EL (cell line): ENCODE results near the gene FBLN1.
A peak's percentile ranks its signal among the peaks of the same experiment; 100 is the strongest.
"Not testable (repeated sequence)": the region's sequence is repeated elsewhere in the genome, so short reads cannot be mapped to it uniquely, and the experiment has no call there.

Experiments
- DNase-seq: peaks from one replicate; pipeline ENCODE4 v3.0.0-alpha.2; 2016

Gene FBLN1

DNA sequence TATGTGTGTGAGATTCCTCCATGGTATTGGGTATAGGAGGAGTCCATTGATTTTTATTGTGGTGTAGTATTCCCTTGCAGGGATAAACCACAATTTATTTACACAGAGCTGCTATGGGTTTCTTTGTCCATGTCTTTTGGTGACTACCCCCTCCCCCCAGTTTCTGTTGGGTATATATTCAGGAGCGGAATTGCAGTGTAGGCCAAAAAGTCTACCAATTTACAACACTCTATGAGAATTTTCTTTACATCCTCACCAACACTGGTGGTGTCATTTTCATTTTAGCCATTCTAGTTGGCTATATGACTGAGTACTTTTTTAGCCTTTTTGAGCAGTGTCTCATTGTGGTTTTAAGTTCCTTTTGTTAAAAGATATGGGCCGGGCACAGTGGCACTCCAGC, 113.7 kb downstream of the FBLN1 start:
- no peak for DNase-seq

DNA sequence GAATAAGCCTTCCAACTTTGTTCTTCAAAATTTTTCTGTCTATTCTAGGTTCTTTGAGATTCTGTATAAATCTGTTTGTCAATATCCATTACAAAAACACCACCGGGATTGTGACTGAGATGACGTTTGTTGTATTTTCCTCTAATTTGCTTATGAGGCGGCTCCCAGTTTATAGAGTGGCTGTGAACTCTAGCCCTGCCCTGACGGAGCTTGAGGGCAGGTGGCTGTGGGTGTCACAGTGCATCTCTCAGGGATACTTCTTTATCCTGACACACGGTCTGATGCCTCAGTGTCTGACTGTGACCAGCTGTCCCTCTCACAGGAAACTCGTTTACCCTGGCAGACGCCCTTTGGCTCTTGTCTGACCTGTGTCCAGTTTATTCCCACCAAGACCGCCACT, 115.3 kb downstream of the FBLN1 start:
- DNase-seq: no peak

DNA sequence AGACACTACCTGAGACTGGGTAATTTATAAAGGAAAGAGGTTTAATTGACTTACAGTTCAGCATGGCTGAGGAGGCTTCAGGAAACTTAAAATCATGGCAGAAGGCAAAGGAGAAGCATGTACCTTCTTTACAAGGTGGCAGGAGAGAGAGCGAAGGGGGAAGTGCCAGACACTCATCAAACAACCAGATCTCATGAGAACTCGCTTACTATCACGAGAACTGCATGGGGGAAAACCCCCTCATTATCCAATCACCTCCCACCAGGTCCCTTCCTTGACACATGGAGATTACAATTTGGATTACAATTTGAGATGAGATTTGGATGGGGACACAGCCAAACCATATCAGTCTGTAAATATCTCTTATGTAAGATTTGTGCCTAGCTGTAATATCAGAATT, 118.0 kb downstream of the FBLN1 start:
- no peak for DNase-seq

DNA sequence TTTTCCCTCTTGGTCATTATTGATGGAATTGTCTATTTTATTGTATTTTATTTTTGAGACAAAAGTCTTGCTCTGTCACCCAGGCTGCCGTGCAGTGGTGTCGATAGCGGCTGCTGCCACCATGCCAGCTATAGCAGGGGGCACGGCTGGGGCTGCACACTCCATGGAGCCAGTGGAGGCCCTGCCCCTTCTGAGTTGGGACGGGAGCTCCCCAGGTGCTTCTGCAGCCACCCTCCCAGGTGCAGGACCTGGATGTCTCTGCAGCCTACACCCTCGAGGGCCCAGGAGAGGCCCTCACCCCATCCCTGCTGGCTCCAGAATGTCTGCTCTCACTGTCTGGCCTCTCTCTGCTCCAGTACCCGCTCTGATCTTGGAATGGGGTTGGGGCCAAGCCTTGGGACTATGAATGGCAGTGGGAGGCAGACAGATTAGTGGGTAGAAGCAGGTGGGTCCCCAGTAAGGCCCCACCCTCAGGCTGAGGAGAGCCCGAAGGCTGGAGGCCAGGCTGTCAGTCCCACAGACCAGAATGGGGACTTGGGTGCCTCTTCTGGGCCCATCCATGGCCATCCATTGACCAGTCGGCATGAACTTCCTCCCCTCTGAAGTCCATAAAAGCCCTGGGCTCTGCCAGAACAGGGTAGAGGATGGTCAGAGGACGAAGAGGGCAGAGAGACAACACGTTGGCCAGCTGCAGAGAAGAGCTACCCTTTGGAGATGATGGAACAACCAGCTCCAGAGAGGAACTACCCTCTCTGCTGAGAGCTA, 119.3 kb downstream of the FBLN1 start:
- no peak for DNase-seq

DNA sequence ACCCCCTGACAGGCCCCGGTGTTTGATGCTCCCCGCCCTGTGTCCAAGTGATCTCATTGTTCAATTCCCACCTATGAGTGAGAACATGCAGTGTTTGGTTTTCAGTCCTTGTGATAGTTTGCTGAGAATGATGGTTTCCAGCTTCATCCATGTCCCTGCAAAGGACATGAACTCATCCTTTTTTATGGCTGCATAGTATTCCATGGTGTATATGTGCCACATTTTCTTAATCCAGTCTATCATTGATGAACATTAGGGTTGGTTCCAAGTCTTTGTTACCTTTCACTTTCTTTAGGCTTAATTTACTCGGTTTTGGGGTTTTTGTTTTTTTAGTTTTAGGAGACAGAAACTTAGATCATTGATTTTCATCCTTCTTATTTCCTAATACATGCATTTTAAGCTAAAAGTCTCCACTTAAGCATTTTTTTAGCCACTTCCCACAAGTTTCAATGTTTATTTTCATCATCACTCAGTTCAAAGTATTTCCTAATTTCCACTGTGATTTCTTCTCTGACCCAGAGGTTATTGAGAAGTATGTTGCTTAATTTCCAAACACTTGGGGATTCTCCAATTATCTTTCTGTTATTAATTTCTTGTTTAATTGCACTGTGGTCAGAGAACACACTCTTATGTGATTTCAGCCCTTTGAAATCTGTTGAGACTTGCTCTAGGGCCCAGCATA, 120.9 kb downstream of the FBLN1 start:
- DNase-seq: not testable (repeated sequence)

DNA sequence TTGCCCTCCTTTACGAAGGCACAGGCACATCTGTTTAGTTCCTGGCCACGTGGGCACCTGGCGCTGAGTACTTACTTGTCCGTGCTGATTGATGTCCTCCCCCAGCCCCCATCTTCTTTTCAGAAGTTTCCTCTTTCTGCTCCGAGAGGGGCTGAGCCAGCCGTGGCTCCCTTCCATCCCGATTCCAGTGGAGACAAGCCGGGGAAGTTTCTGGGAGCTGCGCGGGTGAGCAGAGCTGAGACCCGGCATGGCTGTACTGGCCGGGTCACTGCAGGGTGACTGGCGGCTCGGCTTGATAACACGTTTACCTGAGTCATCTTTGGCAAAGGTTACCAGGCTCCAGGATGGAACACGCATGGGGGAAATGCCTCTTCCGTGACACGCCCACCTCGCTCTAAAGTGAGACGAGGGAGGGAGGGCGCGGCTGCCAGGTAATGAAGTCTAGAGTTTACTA, 123.5 kb downstream of the FBLN1 start:
- DNase-seq: no peak

DNA sequence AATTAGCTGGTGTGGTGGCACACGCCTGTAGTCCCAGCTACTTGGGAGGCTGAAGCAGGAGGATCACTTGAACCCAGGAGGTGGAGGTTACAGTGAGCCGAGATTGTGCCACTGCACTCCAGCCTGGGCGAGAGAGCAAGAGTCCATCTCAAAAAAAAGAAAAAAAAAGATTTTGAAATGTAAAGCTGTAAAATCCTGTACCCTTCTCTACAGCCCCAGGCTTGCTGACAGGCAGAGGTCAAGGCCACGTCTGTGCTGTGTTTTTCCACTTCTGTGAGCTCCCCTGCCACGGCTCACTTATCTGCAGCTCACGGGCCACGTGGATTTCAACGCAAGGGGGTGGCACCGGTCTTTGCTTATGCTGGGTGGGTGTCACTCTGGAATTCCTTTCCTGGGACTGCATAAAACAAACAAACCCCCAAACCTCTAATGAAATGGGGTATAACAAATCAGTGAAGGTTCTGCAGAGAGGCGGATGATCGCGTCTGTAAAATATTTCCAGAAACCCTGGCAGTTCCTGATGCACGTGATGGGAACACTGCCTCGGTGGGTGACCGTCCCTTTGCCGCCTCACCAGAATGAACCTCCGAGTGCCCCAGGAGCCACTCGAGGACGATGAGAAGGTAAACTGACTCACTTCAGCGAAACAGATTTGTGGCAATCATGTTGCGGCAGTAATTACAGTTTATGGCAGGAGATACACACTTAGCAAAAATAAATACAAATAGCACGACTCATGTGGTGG, 125.0 kb downstream of the FBLN1 start:
- DNase-seq: peak; percentile 26

DNA sequence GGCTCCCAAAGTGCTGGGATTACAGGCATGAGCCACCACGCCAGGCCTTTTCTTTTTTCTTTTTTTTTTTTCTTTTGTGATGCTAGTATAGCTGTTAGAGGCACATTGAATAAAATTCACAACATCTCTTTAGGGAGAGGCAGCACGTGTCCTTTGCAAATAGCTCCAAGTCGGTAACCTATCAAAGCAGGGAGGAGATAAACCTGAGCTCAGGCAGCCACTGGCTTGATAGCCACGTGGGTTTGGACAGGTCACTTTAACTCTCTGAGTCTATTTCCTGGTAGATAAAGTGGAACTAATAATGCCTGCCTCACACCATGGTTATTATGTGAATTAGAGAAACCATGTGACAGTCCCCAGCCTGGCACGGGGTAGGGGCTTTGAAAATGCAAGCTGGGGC, 125.8 kb downstream of the FBLN1 start:
- no peak for DNase-seq

DNA sequence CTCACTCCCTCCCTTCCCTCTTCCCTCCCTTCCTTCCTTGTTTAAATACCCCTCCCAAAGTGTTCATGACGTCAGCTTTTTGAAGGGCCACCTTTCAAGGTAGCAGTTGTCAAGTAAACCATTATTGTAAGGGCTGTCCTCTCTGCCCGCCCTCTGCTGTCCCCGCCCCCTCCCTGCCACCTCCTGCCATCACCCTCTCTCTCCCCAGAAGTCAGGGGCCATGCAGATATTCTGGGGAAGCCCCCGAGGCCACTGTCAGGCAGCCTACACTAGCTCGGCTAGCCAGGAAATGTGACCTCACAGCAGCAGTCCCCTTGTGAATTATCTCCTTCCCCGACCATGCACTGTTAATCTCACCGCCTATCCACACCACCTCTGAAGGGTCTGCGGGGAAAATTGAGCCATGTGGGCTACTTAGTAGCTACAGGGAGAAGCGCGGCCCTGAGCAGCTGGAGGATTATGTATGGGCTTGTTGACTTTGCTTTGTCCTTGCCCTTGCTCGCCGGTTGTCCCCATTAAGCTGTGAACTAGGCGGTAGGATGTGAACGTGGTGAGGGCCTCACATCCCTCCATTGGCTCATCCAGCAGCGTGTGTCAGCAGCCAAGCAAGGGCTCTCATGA, 126.9 kb downstream of the FBLN1 start:
- no peak for DNase-seq

DNA sequence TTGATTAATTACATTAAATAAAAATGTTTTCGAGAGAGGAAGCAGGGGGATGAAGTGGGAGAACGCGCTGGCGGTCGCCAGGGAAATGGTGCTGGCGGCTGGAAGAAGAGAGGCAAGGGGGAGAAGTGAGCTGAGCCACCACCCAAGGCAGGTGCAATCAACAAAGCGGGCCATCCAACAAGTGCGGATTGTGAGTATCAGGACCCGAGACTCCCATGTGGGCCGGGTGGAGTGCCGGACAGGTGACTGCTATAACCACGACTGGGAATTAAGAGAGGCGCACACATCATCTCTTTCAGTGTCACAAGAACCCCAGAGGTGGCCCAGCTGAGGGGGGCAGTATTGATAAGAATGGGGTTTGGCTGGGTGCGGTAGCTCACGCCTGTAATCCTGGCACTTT, 127.8 kb downstream of the FBLN1 start:
- DNase-seq: no peak

DNA sequence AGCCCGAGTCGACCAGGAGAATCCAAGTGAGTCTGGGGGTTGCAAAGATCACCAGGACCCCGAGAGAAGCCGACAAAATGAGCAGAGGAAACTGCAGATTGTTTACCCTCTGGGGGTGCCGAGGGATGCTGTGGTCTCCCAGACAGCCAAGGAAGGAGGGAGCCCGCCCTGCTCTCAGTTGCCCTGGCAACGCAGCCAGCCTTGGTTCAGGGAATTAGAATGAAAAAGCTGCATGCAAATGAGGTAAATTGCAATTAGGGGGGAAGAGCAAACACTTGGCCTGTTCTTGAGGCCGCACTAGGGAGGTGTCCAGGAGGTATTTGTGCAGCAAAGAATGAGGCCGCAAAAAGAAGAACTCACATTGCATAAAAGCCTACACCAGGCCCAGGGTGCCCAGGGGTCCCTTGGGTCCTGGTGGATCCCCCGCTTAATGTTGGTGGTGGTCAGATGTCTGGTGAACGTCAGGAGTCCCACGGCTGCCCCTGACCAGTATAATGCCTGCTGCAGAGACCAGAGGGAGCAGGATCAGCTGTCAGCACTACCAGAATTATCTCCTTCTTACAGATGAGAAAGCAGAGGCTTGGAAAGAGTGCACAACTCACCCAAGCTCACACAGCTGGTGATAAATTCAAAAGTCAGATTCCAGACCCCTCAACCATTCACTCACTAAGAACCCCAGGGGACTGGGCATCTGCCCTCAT, 128.6 kb downstream of the FBLN1 start:
- no peak for DNase-seq

DNA sequence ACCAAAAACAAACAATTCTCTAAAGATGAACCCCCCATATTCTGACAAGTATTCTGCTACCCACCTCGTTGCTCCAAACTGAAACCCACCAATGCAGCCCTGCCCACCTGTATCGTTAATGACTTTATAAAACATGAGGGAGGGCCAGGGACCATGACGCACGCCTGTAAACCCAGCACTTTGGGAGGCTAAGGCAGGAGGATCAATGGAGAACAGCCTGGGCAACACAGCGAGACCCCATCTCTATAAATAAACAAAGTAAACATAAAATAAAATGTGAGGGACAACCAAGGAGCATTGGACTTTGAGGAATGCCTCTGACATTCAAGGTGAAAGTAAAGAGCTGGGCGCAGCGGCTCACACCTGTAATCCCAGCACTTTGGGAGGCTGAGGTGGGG, 129.2 kb downstream of the FBLN1 start:
- DNase-seq: no peak

DNA sequence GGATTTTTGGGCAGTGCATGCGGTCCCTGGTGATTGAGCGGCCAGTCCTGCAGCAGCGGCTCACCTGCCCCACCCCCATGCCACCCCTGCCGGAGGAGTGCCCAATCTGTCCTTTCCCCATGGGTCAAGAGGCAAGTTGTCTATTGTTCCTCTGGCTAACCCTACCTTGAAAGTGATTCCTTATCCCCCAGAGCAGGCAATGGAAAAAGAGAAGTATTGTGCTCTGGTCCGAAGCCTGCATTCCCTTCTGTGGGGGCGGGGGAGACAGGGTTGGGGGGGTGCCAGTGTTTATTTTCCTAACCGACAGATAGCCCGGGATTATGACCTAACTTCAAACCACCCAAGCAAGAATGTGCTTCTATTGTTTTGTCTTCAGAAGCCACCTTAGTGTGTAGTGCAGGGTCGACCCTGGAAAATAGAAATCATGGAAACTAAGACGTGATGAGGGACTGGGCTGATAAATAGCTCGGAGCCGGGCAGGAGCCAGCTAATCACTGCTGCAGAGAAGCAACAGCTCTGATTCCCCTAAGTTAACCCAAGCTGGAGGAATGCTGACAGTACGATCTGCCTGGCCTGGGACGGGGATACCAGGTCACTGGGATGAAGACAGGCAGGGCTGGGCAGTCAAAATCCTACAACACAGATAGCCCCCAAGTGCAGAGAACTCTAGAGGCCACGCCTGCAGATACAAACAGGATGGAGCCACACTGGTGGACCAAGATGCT, 130.3 kb downstream of the FBLN1 start:
- DNase-seq: no peak

DNA sequence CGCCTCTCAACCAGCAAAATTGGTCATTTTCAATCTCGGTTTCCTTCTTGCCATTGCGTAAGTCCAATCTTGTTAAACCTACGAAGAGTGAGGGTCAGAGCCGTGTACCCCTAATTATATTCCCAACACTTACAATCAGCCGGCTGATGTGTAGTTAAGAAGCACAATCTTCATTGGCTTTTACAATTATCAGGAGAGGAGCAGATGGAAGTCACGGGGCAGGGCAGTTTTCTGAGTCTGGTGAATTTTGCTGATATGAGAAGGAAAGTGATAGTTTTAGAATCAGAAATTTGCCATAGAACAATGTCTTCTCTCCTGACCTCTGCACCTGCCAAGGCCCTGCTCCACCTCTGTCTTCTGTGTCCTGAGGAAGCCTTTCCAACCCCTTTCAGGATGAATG, 134.0 kb downstream of the FBLN1 start:
- no peak for DNase-seq

DNA sequence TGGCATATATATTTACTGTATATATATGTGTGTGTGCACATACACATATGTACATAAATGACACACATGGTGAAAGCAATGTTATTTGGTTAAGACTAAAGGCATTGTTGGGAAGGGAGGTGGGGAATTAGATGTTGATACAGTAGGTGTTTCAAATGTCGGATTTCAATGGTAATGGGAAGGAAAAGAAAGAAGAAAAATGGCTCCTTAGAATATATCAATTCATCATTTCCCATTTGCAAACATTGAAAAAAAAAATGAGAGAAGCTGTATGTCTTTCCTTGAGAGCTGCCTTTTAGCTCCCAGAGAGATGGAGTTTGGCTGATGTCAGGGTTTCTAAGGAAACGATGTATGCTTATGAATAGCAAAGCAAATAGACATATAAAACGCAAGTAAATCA, 135.5 kb downstream of the FBLN1 start:
- DNase-seq: no peak

DNA sequence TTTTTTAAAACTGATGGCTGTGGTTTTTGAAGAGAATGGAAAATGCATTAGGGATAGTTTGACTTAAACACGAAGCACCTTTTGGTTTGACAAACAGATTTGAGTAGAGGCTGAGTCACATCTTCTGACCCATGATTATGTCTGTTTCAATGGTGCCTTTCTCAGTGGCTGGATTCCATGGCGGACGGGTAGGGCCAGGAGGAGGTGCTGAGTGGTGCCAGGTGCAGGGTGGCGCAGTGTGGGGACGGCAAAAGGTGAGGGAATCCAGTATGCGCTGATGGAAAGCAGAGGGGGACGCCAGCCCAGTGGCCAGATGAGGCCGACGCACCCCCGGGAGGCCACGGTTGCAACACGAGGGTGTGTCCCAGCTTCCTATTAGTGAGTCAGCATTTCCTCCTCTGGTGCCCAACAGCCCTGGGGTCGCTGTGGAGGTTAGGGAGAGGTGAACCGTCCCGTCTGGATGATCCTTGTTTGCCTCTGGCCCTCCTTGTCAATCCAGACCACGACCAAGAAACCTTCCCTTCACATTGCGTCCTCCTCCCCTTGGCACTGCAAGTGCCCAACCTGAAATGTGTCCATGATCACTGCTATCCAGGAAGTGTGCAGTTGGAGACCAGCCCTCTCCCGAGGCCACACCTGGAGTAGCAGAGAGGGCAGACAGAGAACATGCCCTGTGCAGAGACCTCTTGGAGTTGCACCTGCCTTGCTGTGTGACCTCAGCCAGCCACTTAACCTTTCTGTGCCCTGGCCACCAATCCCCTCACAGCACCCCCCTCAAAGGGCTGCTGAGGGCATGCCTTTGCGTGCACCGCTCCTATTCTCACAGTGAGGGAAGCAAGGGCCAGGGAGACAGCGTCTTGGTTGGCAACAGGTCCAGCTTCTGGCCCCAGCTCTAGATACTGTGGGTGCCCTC, 136.4 kb downstream of the FBLN1 start:
- peak; percentile 54 for DNase-seq

DNA sequence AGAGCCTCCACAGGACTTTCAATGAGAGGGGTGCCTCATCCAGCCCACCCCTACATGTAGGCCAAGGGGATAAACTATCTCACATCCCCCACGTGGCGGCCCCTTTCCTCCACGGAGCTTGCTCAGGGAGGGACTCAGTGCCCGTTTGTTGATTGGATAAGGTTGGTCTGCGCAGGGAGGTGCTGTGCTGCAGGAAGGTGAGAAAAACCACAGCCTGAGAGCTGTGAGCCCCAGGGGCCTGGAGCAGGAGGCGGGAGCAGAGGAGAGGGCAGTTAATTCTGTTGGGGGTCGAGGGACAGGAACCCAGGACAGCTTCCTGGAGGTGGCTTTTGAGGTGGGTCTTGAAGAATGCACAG, 137.0 kb downstream of the FBLN1 start:
- no peak for DNase-seq

DNA sequence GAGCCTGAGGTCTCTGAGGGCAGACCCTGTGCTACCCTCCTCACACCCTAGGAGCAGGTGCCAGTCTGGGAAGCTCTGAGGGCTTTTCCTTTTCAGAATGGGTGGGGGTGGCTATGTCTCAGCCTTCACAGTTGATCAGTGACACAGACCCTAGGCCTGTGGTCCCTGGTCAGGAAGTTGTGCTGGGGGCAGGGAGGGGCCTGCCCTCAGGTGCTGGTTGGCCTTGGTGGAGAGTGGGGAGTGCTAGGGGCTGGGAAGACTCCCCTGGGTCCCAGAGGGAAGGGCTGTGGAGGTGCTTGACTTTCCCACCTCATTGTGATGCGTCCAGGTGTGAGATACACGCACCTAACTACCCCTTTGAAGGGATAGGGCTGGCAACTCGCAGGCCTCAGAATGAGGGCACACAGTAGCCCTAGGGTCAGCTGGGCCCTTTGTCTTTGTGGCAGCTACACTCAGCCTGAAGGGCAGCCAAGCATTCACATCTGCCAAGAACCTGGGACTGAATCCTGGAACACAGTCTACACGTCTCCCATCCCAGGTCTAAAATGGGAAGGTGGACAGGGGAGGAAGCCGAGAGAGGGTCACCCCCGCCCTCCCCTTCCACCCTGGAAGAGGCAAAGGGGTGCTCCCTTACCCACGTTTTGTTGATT, 137.7 kb downstream of the FBLN1 start:
- DNase-seq: no peak

DNA sequence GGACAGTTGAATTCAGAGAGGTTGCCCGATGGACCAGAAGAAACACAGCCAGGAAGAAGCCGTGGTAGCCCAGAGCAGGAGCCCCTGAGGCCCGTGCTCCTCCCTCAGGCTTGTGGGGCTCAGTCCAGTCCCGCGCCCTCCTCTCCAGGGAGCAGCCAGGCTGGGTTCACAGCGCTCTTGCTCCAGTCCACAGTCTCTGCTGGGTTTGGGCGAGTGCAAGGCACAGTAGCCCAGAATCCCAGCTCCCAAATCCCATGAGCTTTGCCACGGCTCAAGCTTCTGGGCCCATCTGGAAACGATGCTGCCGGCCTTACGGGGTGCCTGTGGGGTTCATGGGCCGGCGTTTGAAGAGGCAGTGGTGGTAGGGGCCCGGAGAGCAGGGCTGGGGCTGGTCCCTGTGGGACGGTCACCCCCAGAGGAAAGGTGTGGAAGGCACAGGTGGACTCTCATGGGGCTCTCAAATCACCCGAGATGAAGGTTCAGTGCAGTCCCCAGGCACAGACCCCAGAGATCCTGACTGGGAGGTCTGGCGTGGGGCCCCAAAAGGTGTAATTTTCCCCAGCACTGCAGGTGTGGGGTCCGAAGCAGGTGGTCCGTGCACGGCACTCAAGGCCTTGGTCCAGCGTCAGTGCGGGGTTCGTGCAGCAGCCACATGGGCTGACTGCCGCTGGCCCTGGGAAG, 138.4 kb downstream of the FBLN1 start:
- DNase-seq: no peak

DNA sequence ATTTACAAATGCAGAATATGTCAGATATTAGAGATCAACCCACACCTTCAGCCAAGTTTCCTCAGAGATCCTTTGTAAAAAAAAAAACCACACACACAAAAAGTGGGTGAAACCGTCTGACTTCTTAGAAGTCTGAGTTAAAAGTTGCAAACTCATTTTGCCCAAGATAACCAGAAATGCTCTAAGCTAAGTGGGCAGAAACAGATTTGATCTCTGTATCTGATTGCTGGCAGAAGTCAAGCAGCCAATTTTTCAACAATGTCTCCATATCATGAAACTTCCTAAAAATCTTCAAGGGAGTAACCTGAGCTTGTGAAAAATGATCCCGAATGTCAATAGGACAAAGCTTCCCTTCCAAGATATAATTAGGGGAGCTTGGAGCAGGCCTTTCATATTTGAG, 140.3 kb downstream of the FBLN1 start:
- no peak for DNase-seq
